K562 (cell line): ENCODE measurements around the gene MPZL1. TPM values are rescaled to one million over a fixed set of nuclear protein-coding genes. Genes with fewer than 3 reads are reported as not detected.

ENCODE experiments used
- BCL6 ChIP-seq: fragments of 250-450 bp; sonication (Bioruptor Pico); IDR thresholded peaks from 2 replicates; pipeline ENCODE4 v1.4.0; 2020
- CHD1 ChIP-seq: fragments of 200-600 bp; sonication (generic); IDR thresholded peaks from one replicate; pipeline ENCODE4 v1.6.1; 2012; ENCODE audit warnings: mild to moderate bottlenecking, moderate library complexity, low read length, inconsistent platforms
- CHD4 ChIP-seq: fragments of 200-600 bp; sonication (generic); IDR thresholded peaks from 3 replicates; pipeline ENCODE4 v1.6.1; 2012; ENCODE audit warnings: low read depth, mild to moderate bottlenecking, mixed read lengths, low read length, inconsistent platforms; ENCODE audit not compliant: insufficient read depth, insufficient replicate concordance, poor library complexity, severe bottlenecking
- HMG20A ChIP-seq: fragments of 450-650 bp; formaldehyde crosslinking; conservative IDR thresholded peaks from 2 replicates; pipeline ENCODE4 v1.4.0; 2020; ENCODE audit warnings: mild to moderate bottlenecking, mixed read lengths
- KLF6 ChIP-seq: fragments of 250-450 bp; sonication (Bioruptor Pico); IDR thresholded peaks from 2 replicates; pipeline ENCODE4 v1.4.0; 2020; ENCODE audit warnings: mild to moderate bottlenecking, moderate library complexity, borderline replicate concordance
- MCM7 ChIP-seq, 2 experiments: fragments of 450-650 bp; IDR thresholded peaks; 2 replicates each; pipeline ENCODE4 v1.6.1; 2016 to 2018
- TAL1 ChIP-seq: fragments of 450-650 bp; IDR thresholded peaks from 2 replicates; pipeline ENCODE4 v1.6.1; 2016; ENCODE audit warnings: mild to moderate bottlenecking
- TCFL5 ChIP-seq: fragments of 250-450 bp; sonication (Bioruptor Pico); conservative IDR thresholded peaks from 2 replicates; pipeline ENCODE4 v1.6.1; 2021; ENCODE audit warnings: mild to moderate bottlenecking, moderate library complexity, matching md5 sums
- TEAD4 ChIP-seq, 2 experiments: sonication (generic) in 1 of 2; formaldehyde crosslinking in 1 of 2; IDR thresholded peaks; 2 replicates each; pipeline versions ENCODE4 v1.6.1 to v1.8.0; 2012 to 2022; ENCODE audit warnings: borderline replicate concordance in 1 of 2, inconsistent platforms in 1 of 2, low read length in 1 of 2, mild to moderate bottlenecking in 1 of 2, missing genetic modification reagents in 1 of 2
- XRCC5 ChIP-seq: fragments of 200-400 bp; formaldehyde crosslinking; IDR thresholded peaks from 2 replicates; pipeline ENCODE4 v1.6.1; 2017; ENCODE audit warnings: low read depth, mild to moderate bottlenecking, low read length
- ZNF785 ChIP-seq: fragments of 250-450 bp; sonication (Bioruptor Pico); IDR thresholded peaks from 2 replicates; pipeline ENCODE4 v1.4.0; 2020; ENCODE audit warnings: mild to moderate bottlenecking
- polyA plus RNA-seq, 8 experiments: library from polyadenylated mRNA; depleted of rRNA in 4 of 8; stranded (reverse) in 5 of 8; unstranded in 3 of 8; fragments of >200 nt; fragmentation: Nextera tagmentation in 2 of 8; fragmentation: Illumina TruSeq in 1 of 8; extraction: Ambion mirVana in 2 of 8; extraction: Trizol in 1 of 8; gene quantifications; 2 replicates each; pipeline versions ENCODE4 v1.2.1 to v1.2.3, GENCODE V29; 2011 to 2014; ENCODE audit warnings: inconsistent platforms in 1 of 8, missing spikeins in 1 of 8
- total RNA-seq, 7 experiments: library from RNA; depleted of rRNA in 6 of 7; stranded (reverse); fragments of >200 nt in 6 of 7; fragmentation: Illumina TruSeq in 2 of 7; extraction: Trizol in 2 of 7; gene quantifications; 2 replicates each; pipeline versions ENCODE4 v1.2.1 to v1.2.3, GENCODE V29; 2011 to 2021; ENCODE audit warnings: low replicate concordance in 1 of 7
- TF ChIP-seq, protein P1 (sequence below): sonication (generic); formaldehyde crosslinking; IDR thresholded peaks from 2 replicates; pipeline ENCODE4 v1.8.0; 2022; ENCODE audit warnings: mild to moderate bottlenecking, low read depth, missing genetic modification reagents
- TF ChIP-seq, protein P2 (sequence below): fragments of 450-650 bp; IDR thresholded peaks from 2 replicates; pipeline ENCODE4 v1.6.1; 2016; ENCODE audit warnings: mild to moderate bottlenecking, moderate library complexity
- TF ChIP-seq, protein P3 (sequence below): sonication (generic); formaldehyde crosslinking; IDR thresholded peaks from 2 replicates; pipeline ENCODE4 v1.9.0; 2022; ENCODE audit warnings: mild to moderate bottlenecking, missing genetic modification reagents
- TF ChIP-seq, protein P4 (sequence below): IDR thresholded peaks from 3 replicates; pipeline ENCODE4 v1.6.1; 2011; ENCODE audit warnings: borderline replicate concordance, mild to moderate bottlenecking; ENCODE audit not compliant: insufficient read length, insufficient read depth

MPZL1 gene
- total and polyA plus RNA-seq, 9 of the 15 experiments (the other 6 are each of a cell fraction or from before 2014, with no cell fraction given): 14.5 to 153 (median 66.5) TPM

DNA sequence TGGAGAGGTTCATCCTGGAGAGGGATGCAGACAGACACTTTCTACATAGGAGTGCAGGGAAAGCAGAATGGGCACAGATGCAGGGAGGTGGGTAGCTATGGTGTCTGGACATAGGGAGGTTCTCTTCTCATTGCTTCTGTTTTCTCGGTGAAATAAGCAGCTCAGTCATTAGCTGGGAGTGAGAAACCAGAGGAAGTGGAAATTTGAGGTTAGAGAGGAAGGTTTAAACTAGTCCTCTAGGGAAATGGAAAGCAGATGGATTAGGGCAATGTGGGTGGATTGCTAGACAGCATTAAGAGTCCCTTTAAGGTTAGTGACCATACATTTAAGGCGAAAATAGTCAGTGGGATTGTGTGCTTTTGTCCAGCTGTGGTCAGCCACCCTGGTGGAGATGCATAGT, 39.6 kb downstream of the MPZL1 start (continued):
- TF ChIP-seq, protein P1, sequence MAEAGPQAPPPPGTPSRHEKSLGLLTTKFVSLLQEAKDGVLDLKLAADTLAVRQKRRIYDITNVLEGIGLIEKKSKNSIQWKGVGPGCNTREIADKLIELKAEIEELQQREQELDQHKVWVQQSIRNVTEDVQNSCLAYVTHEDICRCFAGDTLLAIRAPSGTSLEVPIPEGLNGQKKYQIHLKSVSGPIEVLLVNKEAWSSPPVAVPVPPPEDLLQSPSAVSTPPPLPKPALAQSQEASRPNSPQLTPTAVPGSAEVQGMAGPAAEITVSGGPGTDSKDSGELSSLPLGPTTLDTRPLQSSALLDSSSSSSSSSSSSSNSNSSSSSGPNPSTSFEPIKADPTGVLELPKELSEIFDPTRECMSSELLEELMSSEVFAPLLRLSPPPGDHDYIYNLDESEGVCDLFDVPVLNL (CRISPR knock-in tag): 0 out of 2 replicates have a peak, but pooled peaks have one; percentile 22
- TF ChIP-seq, protein P2, sequence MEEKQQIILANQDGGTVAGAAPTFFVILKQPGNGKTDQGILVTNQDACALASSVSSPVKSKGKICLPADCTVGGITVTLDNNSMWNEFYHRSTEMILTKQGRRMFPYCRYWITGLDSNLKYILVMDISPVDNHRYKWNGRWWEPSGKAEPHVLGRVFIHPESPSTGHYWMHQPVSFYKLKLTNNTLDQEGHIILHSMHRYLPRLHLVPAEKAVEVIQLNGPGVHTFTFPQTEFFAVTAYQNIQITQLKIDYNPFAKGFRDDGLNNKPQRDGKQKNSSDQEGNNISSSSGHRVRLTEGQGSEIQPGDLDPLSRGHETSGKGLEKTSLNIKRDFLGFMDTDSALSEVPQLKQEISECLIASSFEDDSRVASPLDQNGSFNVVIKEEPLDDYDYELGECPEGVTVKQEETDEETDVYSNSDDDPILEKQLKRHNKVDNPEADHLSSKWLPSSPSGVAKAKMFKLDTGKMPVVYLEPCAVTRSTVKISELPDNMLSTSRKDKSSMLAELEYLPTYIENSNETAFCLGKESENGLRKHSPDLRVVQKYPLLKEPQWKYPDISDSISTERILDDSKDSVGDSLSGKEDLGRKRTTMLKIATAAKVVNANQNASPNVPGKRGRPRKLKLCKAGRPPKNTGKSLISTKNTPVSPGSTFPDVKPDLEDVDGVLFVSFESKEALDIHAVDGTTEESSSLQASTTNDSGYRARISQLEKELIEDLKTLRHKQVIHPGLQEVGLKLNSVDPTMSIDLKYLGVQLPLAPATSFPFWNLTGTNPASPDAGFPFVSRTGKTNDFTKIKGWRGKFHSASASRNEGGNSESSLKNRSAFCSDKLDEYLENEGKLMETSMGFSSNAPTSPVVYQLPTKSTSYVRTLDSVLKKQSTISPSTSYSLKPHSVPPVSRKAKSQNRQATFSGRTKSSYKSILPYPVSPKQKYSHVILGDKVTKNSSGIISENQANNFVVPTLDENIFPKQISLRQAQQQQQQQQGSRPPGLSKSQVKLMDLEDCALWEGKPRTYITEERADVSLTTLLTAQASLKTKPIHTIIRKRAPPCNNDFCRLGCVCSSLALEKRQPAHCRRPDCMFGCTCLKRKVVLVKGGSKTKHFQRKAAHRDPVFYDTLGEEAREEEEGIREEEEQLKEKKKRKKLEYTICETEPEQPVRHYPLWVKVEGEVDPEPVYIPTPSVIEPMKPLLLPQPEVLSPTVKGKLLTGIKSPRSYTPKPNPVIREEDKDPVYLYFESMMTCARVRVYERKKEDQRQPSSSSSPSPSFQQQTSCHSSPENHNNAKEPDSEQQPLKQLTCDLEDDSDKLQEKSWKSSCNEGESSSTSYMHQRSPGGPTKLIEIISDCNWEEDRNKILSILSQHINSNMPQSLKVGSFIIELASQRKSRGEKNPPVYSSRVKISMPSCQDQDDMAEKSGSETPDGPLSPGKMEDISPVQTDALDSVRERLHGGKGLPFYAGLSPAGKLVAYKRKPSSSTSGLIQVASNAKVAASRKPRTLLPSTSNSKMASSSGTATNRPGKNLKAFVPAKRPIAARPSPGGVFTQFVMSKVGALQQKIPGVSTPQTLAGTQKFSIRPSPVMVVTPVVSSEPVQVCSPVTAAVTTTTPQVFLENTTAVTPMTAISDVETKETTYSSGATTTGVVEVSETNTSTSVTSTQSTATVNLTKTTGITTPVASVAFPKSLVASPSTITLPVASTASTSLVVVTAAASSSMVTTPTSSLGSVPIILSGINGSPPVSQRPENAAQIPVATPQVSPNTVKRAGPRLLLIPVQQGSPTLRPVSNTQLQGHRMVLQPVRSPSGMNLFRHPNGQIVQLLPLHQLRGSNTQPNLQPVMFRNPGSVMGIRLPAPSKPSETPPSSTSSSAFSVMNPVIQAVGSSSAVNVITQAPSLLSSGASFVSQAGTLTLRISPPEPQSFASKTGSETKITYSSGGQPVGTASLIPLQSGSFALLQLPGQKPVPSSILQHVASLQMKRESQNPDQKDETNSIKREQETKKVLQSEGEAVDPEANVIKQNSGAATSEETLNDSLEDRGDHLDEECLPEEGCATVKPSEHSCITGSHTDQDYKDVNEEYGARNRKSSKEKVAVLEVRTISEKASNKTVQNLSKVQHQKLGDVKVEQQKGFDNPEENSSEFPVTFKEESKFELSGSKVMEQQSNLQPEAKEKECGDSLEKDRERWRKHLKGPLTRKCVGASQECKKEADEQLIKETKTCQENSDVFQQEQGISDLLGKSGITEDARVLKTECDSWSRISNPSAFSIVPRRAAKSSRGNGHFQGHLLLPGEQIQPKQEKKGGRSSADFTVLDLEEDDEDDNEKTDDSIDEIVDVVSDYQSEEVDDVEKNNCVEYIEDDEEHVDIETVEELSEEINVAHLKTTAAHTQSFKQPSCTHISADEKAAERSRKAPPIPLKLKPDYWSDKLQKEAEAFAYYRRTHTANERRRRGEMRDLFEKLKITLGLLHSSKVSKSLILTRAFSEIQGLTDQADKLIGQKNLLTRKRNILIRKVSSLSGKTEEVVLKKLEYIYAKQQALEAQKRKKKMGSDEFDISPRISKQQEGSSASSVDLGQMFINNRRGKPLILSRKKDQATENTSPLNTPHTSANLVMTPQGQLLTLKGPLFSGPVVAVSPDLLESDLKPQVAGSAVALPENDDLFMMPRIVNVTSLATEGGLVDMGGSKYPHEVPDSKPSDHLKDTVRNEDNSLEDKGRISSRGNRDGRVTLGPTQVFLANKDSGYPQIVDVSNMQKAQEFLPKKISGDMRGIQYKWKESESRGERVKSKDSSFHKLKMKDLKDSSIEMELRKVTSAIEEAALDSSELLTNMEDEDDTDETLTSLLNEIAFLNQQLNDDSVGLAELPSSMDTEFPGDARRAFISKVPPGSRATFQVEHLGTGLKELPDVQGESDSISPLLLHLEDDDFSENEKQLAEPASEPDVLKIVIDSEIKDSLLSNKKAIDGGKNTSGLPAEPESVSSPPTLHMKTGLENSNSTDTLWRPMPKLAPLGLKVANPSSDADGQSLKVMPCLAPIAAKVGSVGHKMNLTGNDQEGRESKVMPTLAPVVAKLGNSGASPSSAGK: no peak
- TF ChIP-seq ZNF785 (CRISPR knock-in tag) (no peak), TEAD4 (IDR thresholded peaks at IDR 0.05; ENCODE audit: low read length) (no peak), TEAD4 (CRISPR knock-in tag; IDR thresholded peaks at IDR 0.05; ENCODE audit: borderline replicate concordance) (no peak), TCFL5 (CRISPR knock-in tag) (no peak), CHD1 (no peak), HMG20A (CRISPR knock-in tag) (no peak), KLF6 (CRISPR knock-in tag) (no peak), XRCC5 (no peak), CHD4 (no peak), TAL1 (no peak), MCM7 (IDR thresholded peaks at IDR 0.05) (no peak), BCL6 (CRISPR knock-in tag) (no peak)
- TF ChIP-seq, protein P3, sequence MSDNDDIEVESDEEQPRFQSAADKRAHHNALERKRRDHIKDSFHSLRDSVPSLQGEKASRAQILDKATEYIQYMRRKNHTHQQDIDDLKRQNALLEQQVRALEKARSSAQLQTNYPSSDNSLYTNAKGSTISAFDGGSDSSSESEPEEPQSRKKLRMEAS (CRISPR knock-in tag): no peak
- TF ChIP-seq, protein P4, sequence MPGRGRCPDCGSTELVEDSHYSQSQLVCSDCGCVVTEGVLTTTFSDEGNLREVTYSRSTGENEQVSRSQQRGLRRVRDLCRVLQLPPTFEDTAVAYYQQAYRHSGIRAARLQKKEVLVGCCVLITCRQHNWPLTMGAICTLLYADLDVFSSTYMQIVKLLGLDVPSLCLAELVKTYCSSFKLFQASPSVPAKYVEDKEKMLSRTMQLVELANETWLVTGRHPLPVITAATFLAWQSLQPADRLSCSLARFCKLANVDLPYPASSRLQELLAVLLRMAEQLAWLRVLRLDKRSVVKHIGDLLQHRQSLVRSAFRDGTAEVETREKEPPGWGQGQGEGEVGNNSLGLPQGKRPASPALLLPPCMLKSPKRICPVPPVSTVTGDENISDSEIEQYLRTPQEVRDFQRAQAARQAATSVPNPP: no peak
